GM12892 (cell line): ENCODE results near the gene ITSN1.

Experiments used
- POLR2AphosphoS5 ChIP-seq: IDR thresholded peaks from 2 replicates; pipeline ENCODE4 v1.6.1; 2011; ENCODE audit warnings: low read depth, low read length, control low read depth
- TAF1 ChIP-seq: IDR thresholded peaks from 2 replicates; pipeline ENCODE4 v1.6.1; 2011; ENCODE audit warnings: low read depth, mild to moderate bottlenecking, control low read depth, low read length, borderline replicate concordance

DNA sequence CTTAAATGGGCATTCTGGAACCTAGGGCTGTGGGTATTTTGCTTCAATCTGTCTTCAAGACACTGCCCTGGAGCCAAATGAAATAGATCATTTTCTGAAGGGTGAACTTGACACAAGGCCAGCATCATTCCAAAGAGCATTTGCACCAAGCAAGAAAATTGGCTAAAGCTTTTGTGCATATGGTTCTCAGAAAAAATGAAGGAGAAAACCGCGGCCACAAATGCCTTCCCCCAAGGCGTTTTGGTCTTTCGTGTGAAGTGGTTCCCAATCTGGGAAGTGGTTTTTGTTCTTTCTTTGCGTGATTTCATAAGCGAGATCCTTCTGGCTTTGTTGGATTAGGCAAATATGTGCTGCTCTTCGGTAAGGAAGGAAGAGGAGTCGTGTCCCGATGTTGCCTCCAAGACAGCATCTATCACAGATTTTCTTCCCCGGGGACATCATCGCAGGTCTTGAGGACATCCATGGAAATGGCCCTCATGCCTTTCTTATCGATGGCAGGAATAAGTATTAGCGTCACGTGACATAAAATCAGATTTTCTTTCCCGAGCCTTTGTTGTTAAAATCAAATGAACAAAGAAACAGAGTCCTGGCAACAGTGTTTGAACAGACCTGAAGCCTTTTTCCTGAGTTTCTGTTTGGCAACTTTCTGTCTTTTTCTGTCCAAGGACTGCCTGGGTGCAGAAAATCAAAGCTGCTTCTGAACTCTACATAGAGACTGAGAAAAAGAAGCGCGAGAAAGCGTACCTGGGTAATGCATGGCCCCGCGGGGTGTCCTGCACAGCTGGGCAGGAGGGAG is 242.3 kb downstream of the ITSN1 start:
- no peak for TF ChIP-seq POLR2AphosphoS5
- TF ChIP-seq TAF1 = no peak
